Stimulated activated CD8-positive, alpha-beta memory T cell treated with anti-CD3 and anti-CD28 coated beads, Interleukin-12 subunit alpha, Interleukin-12 subunit beta, amount 100 ng/mL, for 24 hours (primary cell): Measurements from ENCODE around the gene ZCWPW1.
"Not testable (repeated sequence)": the region's sequence is repeated elsewhere in the genome, so short reads cannot be mapped to it uniquely, and the experiment has no call there.

Experiments
- DNase-seq: peaks from one replicate; pipeline ENCODE4 v3.0.0-alpha.2; 2020; ENCODE audit errors: extremely low read depth

The ZCWPW1 gene

DNA sequence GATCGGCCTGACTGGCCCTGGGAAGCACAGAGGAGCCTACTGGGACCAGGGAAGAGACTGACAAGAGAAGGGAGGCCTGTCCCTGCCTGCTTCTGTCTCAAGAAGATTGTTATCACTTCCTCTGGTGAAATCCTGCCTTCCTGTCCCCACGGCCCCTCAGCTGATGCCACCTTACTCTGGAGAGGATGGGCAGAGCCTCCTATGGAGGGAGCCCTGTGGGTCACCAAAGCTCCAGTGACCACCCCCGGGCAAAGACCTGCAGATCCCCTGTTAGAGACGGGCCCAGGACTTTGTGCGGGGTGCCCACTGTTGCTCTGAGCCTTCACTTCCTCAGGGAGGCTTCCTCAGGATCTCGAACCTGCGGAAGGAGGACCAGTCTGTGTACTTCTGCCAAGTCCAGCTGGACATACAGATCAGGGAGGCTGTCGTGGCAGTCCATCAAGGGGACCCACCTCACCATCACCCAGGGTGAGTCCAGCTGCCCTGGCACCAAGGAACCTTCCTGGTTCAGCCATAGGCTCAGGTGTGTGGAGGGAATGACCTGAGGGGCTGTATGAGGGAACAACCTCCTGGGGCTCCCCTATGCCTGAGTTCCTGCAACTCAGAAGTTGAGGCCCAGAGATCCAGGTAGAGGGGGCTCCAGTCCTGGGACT is 72.0 kb downstream of the ZCWPW1 start:
- no peak for DNase-seq

DNA sequence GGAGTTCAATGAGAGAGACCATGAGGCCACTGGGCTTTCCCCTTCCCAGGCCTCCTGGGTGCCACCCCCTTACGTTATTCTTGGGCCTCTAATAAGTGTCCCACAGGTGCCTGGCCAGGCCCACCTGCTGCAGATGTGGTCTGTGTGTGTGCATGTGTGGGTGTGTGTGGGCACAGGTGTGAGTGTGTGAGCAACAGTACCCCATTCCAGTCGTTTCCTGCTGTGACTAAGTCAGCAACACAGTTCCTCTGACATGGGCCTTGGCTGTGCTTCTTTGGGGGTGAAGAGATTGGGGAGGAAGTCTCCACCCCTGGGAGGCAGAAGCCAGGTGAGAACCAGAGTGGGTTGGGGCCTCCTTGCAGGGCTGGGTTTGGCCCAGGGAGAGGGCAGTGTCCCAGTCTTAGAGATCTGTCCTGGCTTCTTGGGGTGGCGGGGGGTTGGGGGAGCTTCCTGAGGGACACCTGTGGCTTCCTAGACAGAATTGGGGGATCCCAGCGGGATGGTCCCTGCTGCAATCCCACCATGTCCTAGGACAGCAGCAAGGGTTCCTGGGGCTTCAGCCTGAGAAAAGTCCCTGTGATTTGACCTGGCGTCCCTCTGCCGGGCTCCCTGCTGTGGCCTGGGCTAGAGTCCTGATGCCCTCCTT is 74.7 kb downstream of the ZCWPW1 start:
- DNase-seq, result no peak

DNA sequence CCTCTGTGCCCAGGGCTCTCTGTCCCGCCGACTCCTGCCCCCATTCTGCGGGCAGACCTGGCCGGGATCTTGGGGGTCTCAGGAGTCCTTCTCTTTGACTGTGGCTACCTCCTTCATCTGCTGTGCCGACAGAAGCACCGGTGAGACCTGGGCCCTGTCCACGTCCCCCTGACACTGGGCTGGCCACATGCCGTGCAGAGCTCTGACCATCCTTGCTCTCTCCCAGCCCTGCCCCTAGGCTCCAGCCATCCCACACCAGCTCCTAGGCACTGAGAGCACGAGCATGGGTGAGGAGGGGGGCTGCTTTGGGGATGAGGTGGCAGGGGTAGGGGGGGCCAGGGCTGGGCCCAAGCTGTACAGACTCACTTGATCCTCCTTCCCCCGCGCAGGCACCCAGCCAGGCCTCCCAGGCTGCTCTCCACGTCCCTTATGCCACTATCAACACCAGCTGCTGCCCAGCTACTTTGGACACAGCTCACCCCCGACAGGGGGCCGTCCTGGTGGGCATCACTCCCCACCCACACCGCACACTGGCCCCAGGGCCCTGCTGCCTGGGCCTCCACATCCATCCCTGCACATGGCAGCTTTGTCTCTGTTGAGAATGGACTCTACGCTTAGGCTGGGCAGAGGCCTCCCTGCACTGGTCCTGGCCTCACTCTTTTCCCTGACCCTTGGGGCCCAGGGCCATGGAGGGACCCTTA is 75.4 kb downstream of the ZCWPW1 start:
- DNase-seq, result no peak

DNA sequence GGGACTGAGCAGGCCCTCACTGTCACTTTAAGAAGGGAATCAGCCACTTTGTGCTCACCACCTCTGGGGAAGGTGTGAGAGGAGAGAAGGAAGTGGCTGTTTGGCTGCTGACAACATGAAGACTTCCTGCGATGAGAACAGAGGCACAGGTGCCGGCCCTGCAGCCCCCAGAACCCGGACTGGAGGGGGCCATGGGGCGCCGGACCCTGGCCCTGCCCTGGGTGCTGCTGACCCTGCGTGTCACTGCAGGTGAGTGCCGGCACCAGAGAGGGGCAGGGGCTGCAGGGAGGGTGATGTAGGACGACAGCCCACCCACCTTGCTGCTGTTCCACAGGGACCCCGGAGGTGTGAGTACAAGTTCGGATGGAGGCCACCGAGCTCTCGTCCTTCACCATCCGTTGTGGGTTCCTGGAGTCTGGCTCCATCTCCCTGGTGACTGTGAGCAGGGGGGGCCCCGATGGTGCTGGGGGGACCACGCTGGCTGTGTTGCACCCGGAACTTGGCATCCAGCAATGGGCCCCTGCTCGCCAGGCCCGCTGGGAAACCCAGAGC is 76.2 kb downstream of the ZCWPW1 start:
- not testable (repeated sequence) for DNase-seq

DNA sequence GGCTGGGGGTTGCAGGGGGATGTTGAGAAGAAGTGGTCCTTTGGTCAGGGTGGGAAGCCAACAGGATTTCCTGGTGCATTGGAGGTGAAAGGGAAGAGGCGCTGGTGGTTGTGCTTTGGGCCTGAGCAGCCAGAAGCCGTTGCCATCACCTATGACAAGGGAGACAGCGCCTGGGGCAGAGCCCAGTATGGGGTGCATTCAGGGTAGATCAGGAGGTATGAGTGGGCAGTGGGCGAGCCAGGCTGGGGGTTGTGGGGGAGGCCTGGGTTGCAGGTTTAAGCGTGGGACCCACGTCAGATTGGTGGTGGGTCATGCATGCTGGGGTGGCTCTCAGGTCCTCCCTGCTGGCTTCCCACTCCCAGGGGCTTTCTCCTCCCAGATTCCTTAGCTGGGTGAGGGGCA is 76.8 kb downstream of the ZCWPW1 start:
- no peak for DNase-seq
